Stimulated activated naive B cell treated with anti-CD40 and anti-IgM and Interleukin-4, amounts not matched to agents 10 μg/mL and 1 μg/mL and 100 μg/mL, for 72 hours (primary cell): Measurements from ENCODE around the gene PTPMT1.
"Not testable (repeated sequence)": the region's sequence is repeated elsewhere in the genome, so short reads cannot be mapped to it uniquely, and the experiment has no call there.

Source experiments
- ATAC-seq, 2 donors: fragments of 150-1000 bp; cut with Tn5 transposase; replicated peaks; 2 replicates each; pipeline ENCODE4 v1.10.0; 2021; ENCODE audit warnings: moderate library complexity in 1 of 2
- DNase-seq: peaks from one replicate; pipeline ENCODE4 v3.0.0; 2021
- H3K27ac Mint-ChIP-seq: one replicate; pipeline ENCODE4 v1.8.0; 2022; ENCODE audit warnings: mild to moderate bottlenecking, mixed read lengths
- H3K27me3 Mint-ChIP-seq, 2 donors: one replicate each; pipeline ENCODE4 v1.8.0; 2022; ENCODE audit warnings: mixed read lengths in 2 of 2
- H3K36me3 Mint-ChIP-seq, 2 donors: one replicate each; pipeline ENCODE4 v1.8.0; 2022; ENCODE audit warnings: mixed read lengths in 2 of 2, mild to moderate bottlenecking in 1 of 2
- H3K4me1 Mint-ChIP-seq, 2 donors: one replicate each; pipeline ENCODE4 v1.8.0; 2022; ENCODE audit warnings: mixed read lengths in 2 of 2, mild to moderate bottlenecking in 1 of 2
- H3K4me3 Mint-ChIP-seq, 2 donors: one replicate each; pipeline ENCODE4 v1.8.0; 2022; ENCODE audit warnings: mild to moderate bottlenecking in 2 of 2, mixed read lengths in 2 of 2, moderate library complexity in 1 of 2
- H3K9me3 Mint-ChIP-seq, 2 donors: one replicate each; pipeline ENCODE4 v1.8.0; 2022; ENCODE audit warnings: mixed read lengths in 2 of 2, mild to moderate bottlenecking in 1 of 2

Gene PTPMT1

GRCh38 chr11:47557004-47557403 lies 8.4 kb upstream of the PTPMT1 start:
- H3K9me3 Mint-ChIP-seq, H3K27ac Mint-ChIP-seq, H3K27me3 Mint-ChIP-seq, H3K4me3 Mint-ChIP-seq, DNase-seq, ATAC-seq: not testable (repeated sequence)
- Mint-ChIP-seq H3K4me1 (peaks cover 5 to 13% of the 10 kb centered on the region in 2 donors), H3K36me3 (peaks cover 5 to 10% of the 10 kb centered on the region in 2 donors)

DNA sequence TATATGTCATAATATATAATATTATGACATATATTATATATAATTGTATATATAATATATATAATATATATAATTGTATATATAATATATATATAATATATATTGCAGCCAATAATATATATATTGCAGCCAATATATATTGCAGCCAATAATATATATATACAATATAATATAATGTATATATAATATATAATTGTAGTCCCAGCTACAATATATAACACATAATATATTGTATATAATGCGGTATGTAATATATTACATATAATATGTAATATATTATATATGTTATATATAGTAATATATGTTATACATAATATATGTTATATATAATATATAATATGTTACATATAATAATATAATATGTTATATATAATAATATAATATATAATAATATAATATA lies 6.7 kb upstream of the PTPMT1 start:
- Mint-ChIP-seq H3K4me3 (no peak overlapping the region), H3K4me1 (peaks cover 2 to 13% of the 10 kb centered on the region in 2 donors), H3K27me3 (no peaks in the 10 kb centered on the region), H3K27ac (no peak overlapping the region), H3K9me3 (no peaks in the 10 kb centered on the region), H3K36me3 (peaks cover 1 to 5% of the 10 kb centered on the region in 2 donors)
- no peak for DNase-seq
- no peak for ATAC-seq

- Mint-ChIP-seq H3K4me3 (no peak overlapping the region), H3K27ac (no peak overlapping the region), H3K9me3 (no peaks in the 10 kb centered on the region), H3K27me3 (no peaks in the 10 kb centered on the region), H3K36me3 (peaks cover 2 to 5% of the 10 kb centered on the region in 2 donors), H3K4me1 (peaks cover 6 to 14% of the 10 kb centered on the region in 2 donors)
- ATAC-seq = no peak
- no peak for DNase-seq
Measured at GRCh38 chr11:47560426-47560825, 5.0 kb upstream of the PTPMT1 start.

GRCh38 chr11:47562393-47562792 lies 3.0 kb upstream of the PTPMT1 start:
- not testable (repeated sequence) for H3K9me3 Mint-ChIP-seq, H3K27me3 Mint-ChIP-seq, H3K36me3 Mint-ChIP-seq, DNase-seq, H3K4me3 Mint-ChIP-seq, ATAC-seq, H3K27ac Mint-ChIP-seq
- H3K4me1 Mint-ChIP-seq = peaks cover 8 to 20% of the 10 kb centered on the region in 2 donors

- Mint-ChIP-seq H3K4me1 (peaks cover 8 to 20% of the 10 kb centered on the region in 2 donors), H3K4me3 (peak overlapping the region; percentile 13 to 57)
- ATAC-seq, DNase-seq, H3K9me3 Mint-ChIP-seq, H3K27me3 Mint-ChIP-seq, H3K36me3 Mint-ChIP-seq, H3K27ac Mint-ChIP-seq: not testable (repeated sequence)
Measured at GRCh38 chr11:47564366-47564765, 1.0 kb upstream of the PTPMT1 start.

DNA sequence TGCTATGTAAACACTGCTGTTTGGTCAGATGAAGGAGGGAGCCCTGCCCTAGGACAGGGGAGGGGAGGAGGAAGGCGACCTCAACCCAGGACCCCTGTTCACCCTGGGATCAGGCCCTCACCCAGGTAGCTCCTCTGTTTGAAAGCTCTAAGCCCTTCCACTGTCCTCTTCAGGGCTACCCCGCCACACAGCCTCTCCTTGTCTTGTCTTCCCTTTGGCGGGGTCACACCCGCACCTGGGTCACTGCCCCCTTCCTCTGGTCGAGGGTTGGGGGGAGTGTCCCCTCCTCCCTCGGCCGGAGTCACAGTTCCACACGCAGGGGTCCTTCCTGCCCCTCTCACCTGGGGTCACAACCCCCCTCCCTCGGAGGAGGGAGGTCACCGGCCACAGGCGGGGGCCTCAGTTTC lies 463 bp upstream of the PTPMT1 start:
- H3K9me3 Mint-ChIP-seq = no peaks in the 10 kb centered on the region
- ATAC-seq = peak; percentile 6 to 19
- peaks cover 8 to 20% of the 10 kb centered on the region in 2 donors for H3K4me1 Mint-ChIP-seq
- no peaks in the 10 kb centered on the region for H3K27me3 Mint-ChIP-seq
- peaks cover 2 to 10% of the 10 kb centered on the region in 2 donors for H3K36me3 Mint-ChIP-seq
- peak overlapping the region; percentile 87 to 96 for H3K4me3 Mint-ChIP-seq
- peak overlapping the region; percentile 89 for H3K27ac Mint-ChIP-seq
- DNase-seq = no peak

- H3K27me3 Mint-ChIP-seq = no peaks in the 10 kb centered on the region
- no peaks in the 10 kb centered on the region for H3K9me3 Mint-ChIP-seq
- peak overlapping the region; percentile 82 for H3K27ac Mint-ChIP-seq
- H3K4me1 Mint-ChIP-seq = peaks cover 8 to 22% of the 10 kb centered on the region in 2 donors
- H3K36me3 Mint-ChIP-seq = peaks cover 3 to 6% of the 10 kb centered on the region in 2 donors
- no peak for ATAC-seq
- DNase-seq = no peak
- H3K4me3 Mint-ChIP-seq = peak overlapping the region; percentile 87 to 96
Measured at GRCh38 chr11:47566149-47566698, 825 bp downstream of the PTPMT1 start.

DNA sequence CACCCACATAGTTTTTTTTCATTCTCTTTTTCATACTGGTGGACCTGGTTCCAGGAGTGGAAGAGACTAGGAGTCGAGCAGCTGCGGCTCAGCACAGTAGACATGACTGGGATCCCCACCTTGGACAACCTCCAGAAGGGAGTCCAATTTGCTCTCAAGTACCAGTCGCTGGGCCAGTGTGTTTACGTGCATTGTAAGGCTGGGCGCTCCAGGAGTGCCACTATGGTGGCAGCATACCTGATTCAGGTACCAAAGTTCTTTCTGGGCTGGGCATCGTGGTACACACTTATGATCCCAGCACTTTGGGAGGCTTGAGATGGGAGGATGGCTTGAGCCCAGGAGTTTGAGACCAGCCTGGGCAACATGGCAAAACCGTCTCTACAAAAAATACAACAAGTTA lies 4.2 kb downstream of the PTPMT1 start:
- H3K36me3 Mint-ChIP-seq = peaks cover 12 to 28% of the 10 kb centered on the region in 2 donors
- H3K4me3 Mint-ChIP-seq = no peak overlapping the region
- peaks cover 13 to 19% of the 10 kb centered on the region in 2 donors for H3K4me1 Mint-ChIP-seq
- H3K9me3 Mint-ChIP-seq = no peaks in the 10 kb centered on the region
- ATAC-seq (no peak), DNase-seq (no peak)
- H3K27me3 Mint-ChIP-seq = no peaks in the 10 kb centered on the region
- no peak overlapping the region for H3K27ac Mint-ChIP-seq

DNA sequence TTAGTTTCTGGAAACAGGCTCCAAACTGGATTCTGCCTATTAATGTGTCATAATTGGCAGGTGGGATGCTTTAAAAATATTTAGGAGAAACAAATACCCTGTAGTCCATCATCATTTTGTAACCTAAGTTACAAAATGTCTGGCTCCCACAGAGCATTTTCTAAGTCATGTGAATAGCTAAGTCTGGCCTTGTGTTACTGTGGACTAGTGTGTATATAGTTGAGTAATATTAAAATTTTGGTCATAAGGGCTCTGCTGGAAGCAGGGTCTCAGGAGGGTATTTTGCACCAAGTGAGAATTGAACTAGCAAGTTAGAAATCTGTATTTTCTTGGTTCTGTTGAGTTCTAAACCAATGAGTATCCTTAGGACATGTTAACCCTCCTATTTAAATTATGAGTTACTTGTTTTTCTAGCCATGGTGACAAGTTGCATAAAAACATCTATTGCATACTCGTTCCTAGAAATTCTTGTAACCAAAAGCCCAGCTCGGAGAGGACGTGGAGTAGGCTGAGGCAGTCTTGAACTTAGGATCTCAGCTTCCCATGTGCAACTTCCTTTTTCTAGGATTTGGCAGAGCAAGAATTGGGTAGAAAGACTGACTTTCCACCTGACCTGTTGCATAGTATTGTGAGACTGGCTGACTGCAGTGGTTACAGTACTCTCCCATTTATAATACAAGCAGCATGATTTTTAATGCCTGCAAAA lies 5.4 kb downstream of the PTPMT1 start:
- Mint-ChIP-seq H3K9me3 (no peaks in the 10 kb centered on the region), H3K4me3 (no peak overlapping the region), H3K36me3 (peaks cover 14 to 33% of the 10 kb centered on the region in 2 donors), H3K27me3 (no peaks in the 10 kb centered on the region), H3K4me1 (peaks cover 7 to 12% of the 10 kb centered on the region in 2 donors), H3K27ac (no peak overlapping the region)
- DNase-seq (no peak), ATAC-seq (no peak)

- Mint-ChIP-seq H3K27me3 (no peaks in the 10 kb centered on the region), H3K36me3 (peaks cover 17 to 36% of the 10 kb centered on the region in 2 donors), H3K4me3 (no peak overlapping the region), H3K27ac (peak overlapping the region; percentile 83), H3K9me3 (no peaks in the 10 kb centered on the region), H3K4me1 (peaks cover 7 to 15% of the 10 kb centered on the region in 2 donors)
- DNase-seq (no peak), ATAC-seq (no peak)
Measured at GRCh38 chr11:47571357-47571729, 5.9 kb downstream of the PTPMT1 start.

DNA sequence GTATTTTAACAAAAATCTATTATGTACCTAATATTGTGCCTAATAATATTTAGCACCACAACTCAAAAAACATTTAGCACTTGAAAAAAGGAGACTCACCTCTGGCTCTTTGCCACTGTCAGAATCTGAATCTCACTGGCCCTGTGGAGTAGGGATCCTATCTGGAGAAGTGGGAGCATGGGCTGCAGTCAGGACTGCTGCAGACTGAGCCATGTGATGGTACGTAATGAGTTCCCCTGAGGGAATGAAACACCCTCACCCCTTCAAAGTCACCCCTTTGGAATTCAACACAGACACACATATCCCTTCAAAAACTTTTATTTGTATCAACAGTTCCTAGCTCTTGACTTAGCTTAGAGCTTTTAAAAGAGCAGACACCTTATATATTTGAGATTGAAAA lies 6.5 kb downstream of the PTPMT1 start:
- Mint-ChIP-seq H3K27me3 (no peaks in the 10 kb centered on the region), H3K4me3 (no peak overlapping the region), H3K27ac (no peak overlapping the region), H3K9me3 (no peaks in the 10 kb centered on the region), H3K36me3 (peaks cover 20 to 40% of the 10 kb centered on the region in 2 donors), H3K4me1 (peaks cover 5 to 15% of the 10 kb centered on the region in 2 donors)
- ATAC-seq (no peak), DNase-seq (no peak)

- ATAC-seq = no peak
- Mint-ChIP-seq H3K27ac (peak overlapping the region; percentile 47), H3K27me3 (no peaks in the 10 kb centered on the region), H3K36me3 (peaks cover 22 to 43% of the 10 kb centered on the region in 2 donors), H3K4me3 (no peak overlapping the region), H3K4me1 (peaks cover 11 to 23% of the 10 kb centered on the region in 2 donors), H3K9me3 (no peaks in the 10 kb centered on the region)
- DNase-seq = no peak
Measured at GRCh38 chr11:47572715-47573255, 7.4 kb downstream of the PTPMT1 start.

- Mint-ChIP-seq H3K9me3 (no peaks in the 10 kb centered on the region), H3K27me3 (no peaks in the 10 kb centered on the region), H3K4me1 (peaks cover 13 to 28% of the 10 kb centered on the region in 2 donors), H3K36me3 (peaks cover 22 to 43% of the 10 kb centered on the region in 2 donors), H3K27ac (no peak overlapping the region), H3K4me3 (no peak overlapping the region)
- DNase-seq (no peak), ATAC-seq (no peak)
Measured at GRCh38 chr11:47573321-47573720, 7.9 kb downstream of the PTPMT1 start.

DNA sequence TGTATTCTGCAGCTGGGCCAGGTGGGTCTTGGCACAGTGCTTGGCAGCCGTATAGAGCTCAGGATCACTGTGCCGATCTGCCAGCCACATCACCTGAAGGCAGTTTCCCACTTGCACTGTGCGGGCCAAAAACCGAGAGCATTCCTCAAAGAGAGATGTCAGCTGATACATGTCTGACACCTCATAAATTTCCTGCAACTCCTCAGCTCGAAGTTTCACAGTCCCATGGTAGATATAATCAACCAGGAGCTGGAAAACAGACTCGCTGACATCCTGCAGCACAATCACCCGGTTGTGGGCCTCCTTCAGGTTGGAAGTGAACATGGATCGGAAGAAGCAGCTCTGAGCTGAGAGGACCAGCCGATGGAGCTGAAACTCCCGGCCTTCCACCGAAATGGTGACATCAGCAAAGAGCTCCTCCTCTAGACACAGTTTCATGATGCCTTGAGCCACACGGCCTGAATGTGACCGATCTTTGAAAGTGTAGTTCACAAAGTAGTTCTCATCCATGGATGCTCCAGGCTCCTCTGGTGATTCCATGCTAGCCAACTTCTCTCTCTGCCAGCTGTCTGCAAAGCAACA lies 12.2 kb downstream of the PTPMT1 start:
- H3K27me3 Mint-ChIP-seq = no peaks in the 10 kb centered on the region
- H3K36me3 Mint-ChIP-seq = peaks cover 26 to 44% of the 10 kb centered on the region in 2 donors
- DNase-seq = no peak
- H3K27ac Mint-ChIP-seq = peak overlapping the region; percentile 20
- H3K4me1 Mint-ChIP-seq = peaks cover 19 to 32% of the 10 kb centered on the region in 2 donors
- H3K4me3 Mint-ChIP-seq = peak overlapping the region; percentile 91 to 98
- H3K9me3 Mint-ChIP-seq = no peaks in the 10 kb centered on the region
- ATAC-seq = no peak
